Right lobe of liver (tissue), 6 donors: Measurements from ENCODE around the gene MCM3AP. TPM values are rescaled to one million over a fixed set of nuclear protein-coding genes. Genes with fewer than 3 reads are reported as not detected.
A peak's percentile ranks its signal among the peaks of the same experiment; 100 is the strongest.
"Not testable (repeated sequence)": the region's sequence is repeated elsewhere in the genome, so short reads cannot be mapped to it uniquely, and the experiment has no call there.

Experiments
- ATAC-seq, 4 donors: fragments of 200-7000 bp; cut with Tn5 transposase; one replicate each; pipeline ENCODE4 v1.9.1; 2020; ENCODE audit warnings: mild to moderate bottlenecking in 4 of 4, moderate library complexity in 4 of 4
- DNase-seq, 3 donors: peaks; one replicate each; pipeline ENCODE4 v3.0.0-alpha.2; 2020
- H3K27ac ChIP-seq, 3 donors: fragments of 200-600 bp; one replicate each; pipeline ENCODE4 v1.8.0; 2022
- H3K27me3 ChIP-seq, 2 donors: fragments of 200-600 bp; one replicate each; pipeline ENCODE4 v1.8.0; 2022
- H3K36me3 ChIP-seq, 4 donors: fragments of 200-600 bp; sonication (generic) in 1 of 4; one replicate each; pipeline versions ENCODE4 v1.5.1 to v1.8.0; 2017 to 2022; ENCODE audit warnings: control low read depth in 1 of 4
- H3K4me1 ChIP-seq, 4 donors: fragments of 200-600 bp; sonication (generic) in 1 of 4; one replicate each; pipeline versions ENCODE4 v1.5.1 to v1.8.0; 2017 to 2022; ENCODE audit warnings: control low read depth in 1 of 4
- H3K4me3 ChIP-seq, 3 donors: fragments of 200-600 bp; one replicate each; pipeline ENCODE4 v1.8.0; 2022
- H3K9me3 ChIP-seq, 4 donors: fragments of 200-600 bp; sonication (generic) in 1 of 4; one replicate each; pipeline versions ENCODE4 v1.5.1 to v1.8.0; 2017 to 2022; ENCODE audit warnings: control low read depth in 1 of 4
- POLR2A ChIP-seq: fragments of 450-650 bp; IDR thresholded peaks from one replicate; pipeline ENCODE4 v1.6.1; 2017; ENCODE audit warnings: antibody characterized with exemption, mild to moderate bottlenecking
- WGBS: methylation state at CpG from one replicate; pipeline ENCODE4 v1.1.6; 2018; ENCODE audit warnings: low coverage, low lambda C conversion rate; ENCODE audit not compliant: insufficient coverage; ENCODE audit errors: missing lambda C conversion rate; 5-methylcytosine and 5-hydroxymethylcytosine counted together
- intact Hi-C, 2 donors: fragments of 100-400 bp; cut with DNase I; formaldehyde crosslinking; loops; one replicate each; pipeline versions ENCODE4 v1.11.2 to v1.14.1; 2022
- total RNA-seq, 6 experiments: library from RNA; depleted of rRNA in 2 of 6; stranded (reverse); fragments of >200 nt in 2 of 6; fragmentation: NEBNext Ultra II Directional in 3 of 6; extraction: Animal tissue kit (Norgen Biotek cat#: 25700) in 3 of 6; gene quantifications; one replicate each; pipeline versions ENCODE4 v1.1.0 to v1.2.4, GENCODE V29; 2016 to 2023
- TF ChIP-seq, protein P1 (sequence below), 4 donors: fragments of 200-600 bp in 3 of 4; fragments of 450-650 bp in 1 of 4; IDR thresholded peaks; one replicate each; pipeline versions ENCODE4 v1.5.1 to v1.8.0; 2016 to 2022; ENCODE audit warnings: antibody characterized with exemption in 4 of 4, mild to moderate bottlenecking in 2 of 4
- donor health status: DM: no; HTN: yes; CAD: no.
- donor health status: DM: no; HTN: no; CAD: no.
- donor health status: DM: no; HTN: no; CAD: no.
- donor health status: DM: no; HTN: yes; CAD: no.
- donor health status: DM: no; HTN: yes; CAD: no.

Gene MCM3AP
- total RNA-seq, 6 experiments from 2014 or later = 34.4 to 44.6 (median 40.7) TPM

DNA sequence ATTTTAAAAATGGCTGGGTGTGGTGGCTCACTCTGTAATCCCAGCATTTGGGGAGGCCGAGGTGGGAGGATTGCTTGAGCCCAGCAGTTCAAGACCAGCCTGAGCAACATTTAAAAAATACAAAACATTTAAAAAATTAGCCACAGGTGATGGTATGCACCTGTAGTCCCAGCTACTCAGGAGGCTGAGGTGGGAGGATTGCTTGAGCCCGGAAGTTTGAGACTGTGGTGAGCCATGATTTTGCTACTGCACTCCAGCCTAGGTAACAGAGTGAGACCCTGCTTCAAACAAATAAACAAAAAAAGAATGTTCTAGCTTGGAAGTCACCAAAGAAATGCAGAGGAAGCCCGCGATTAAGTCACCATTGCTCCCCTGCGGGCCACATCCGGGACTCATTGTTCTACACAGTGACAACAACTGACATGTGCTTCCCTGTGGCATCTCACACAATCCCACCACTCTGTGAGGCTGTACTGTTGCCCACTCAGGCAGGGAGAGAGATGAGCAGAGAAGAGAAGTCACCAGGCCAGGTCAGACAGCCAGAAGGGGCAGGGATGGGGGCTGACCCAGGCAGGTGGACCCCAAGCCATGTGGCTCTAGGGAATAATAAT is 82.7 kb downstream of the MCM3AP start:
- peak in 3 of 4 donors; percentile 37 to 66 (median 47) for ATAC-seq
- DNase-seq = peak in 2 of 3 donors; percentile 9 to 18
- TF ChIP-seq POLR2A = no peak
- TF ChIP-seq, protein P1, sequence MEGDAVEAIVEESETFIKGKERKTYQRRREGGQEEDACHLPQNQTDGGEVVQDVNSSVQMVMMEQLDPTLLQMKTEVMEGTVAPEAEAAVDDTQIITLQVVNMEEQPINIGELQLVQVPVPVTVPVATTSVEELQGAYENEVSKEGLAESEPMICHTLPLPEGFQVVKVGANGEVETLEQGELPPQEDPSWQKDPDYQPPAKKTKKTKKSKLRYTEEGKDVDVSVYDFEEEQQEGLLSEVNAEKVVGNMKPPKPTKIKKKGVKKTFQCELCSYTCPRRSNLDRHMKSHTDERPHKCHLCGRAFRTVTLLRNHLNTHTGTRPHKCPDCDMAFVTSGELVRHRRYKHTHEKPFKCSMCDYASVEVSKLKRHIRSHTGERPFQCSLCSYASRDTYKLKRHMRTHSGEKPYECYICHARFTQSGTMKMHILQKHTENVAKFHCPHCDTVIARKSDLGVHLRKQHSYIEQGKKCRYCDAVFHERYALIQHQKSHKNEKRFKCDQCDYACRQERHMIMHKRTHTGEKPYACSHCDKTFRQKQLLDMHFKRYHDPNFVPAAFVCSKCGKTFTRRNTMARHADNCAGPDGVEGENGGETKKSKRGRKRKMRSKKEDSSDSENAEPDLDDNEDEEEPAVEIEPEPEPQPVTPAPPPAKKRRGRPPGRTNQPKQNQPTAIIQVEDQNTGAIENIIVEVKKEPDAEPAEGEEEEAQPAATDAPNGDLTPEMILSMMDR (IDR thresholded peaks at IDR 0.05) = no peak
- H3K36me3 ChIP-seq = peaks cover 0 to 78% (median 11%) of the 10 kb centered on the region in 4 donors
- no peak overlapping the region for H3K27ac ChIP-seq
- H3K4me1 ChIP-seq = no peaks in the 10 kb centered on the region
- intact Hi-C loops = no loop called here
- no peaks in the 10 kb centered on the region for H3K9me3 ChIP-seq
- WGBS = 89% methylated on average over 5 of the region's 6 CpGs
- no peak overlapping the region for H3K4me3 ChIP-seq
- H3K27me3 ChIP-seq = no peaks in the 10 kb centered on the region

DNA sequence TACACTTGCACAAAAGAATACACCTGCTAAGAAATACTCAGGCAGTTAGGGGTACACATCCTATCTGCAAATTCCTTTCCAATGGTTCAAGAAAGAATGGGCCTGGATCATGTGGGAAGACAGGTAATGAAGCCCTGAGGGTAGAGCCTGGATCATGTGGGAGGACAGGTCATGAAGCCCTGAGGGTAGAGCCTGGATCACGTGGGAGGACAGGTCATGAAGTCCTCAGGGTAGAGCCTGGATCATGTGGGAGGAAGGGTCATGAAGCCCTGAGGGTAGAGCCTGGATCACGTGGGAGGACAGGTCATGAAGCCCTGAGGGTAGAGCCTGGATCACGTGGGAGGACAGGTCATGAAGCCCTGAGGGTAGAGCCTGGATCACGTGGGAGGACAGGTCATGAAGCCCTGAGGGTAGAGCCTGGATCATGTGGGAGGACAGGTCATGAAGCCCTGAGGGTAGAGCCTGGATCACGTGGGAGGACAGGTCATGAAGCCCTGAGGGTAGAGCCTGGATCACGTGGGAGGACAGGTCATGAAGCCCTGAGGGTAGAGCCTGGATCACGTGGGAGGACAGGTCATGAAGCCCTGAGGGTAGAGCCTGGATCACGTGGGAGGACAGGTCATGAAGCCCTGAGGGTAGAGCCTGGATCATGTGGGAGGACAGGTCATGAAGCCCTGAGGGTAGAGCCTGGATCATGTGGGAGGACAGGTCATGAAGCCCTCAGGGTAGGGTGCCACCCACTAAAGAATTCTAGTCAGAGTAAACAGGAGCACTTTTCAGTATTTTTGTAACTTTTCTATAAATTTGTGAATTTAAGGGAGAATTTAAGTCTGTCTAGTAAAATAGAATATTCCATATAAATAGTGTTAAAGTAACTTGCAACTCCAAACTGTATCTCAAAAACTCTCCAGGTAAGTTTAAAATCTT is 84.3 kb downstream of the MCM3AP start:
- peaks cover 0 to 78% (median 8%) of the 10 kb centered on the region in 4 donors for H3K36me3 ChIP-seq
- DNase-seq (peak; percentile 18 to 33 (median 24)), ATAC-seq (peak in 2 of 4 donors; percentile 31 to 53)

DNA sequence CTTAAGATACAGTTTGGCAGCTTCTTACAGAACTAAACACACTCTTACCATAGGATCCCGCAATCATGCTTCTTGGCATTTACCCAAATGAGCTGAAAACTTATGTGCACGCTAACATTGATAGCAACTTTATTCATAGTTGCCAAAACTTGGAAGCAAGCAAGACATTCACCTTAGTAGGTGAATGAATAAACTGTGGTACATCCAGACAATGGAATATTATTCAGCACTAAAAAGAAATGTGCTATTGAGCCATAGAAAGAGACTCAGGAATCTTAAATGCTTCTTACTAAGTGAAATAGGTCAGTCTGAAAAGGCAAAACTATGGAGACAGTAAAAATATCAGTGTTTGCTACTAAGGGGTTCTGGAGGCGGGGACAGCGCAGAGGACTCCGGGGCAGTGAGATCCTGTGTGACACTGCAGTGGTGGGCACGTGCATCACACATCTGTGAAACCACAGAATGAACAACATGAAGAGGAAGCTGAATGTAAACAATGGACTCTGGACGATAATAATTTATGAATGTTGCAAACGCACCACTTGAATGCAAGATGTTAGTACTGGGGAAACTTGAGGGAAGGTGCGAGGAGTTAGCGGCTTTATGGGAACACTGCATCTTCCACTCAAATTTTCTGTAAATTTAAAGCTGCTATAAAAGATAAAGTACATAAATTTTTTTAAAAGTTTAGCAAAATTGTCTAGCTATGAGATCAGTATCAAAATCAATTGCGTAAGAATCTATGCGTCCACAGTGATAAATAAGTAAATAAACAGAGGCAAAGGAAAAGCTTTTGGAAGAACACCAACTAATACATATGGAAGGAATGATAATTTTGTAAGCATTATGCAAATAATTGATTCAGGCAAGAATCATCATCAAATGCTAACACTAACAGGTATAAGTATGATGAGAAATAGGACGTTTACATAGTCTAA is 85.7 kb downstream of the MCM3AP start:
- 76% methylated on average over 13 of the region's 13 CpGs for WGBS
- ATAC-seq (no peak), DNase-seq (peak in 2 of 3 donors; percentile 4 to 10)
- peaks cover 0 to 78% (median 8%) of the 10 kb centered on the region in 4 donors for H3K36me3 ChIP-seq
- H3K9me3 ChIP-seq = no peaks in the 10 kb centered on the region
- H3K27ac ChIP-seq = no peak overlapping the region
- TF ChIP-seq POLR2A = no peak
- TF ChIP-seq, protein P1 (IDR thresholded peaks at IDR 0.05) = no peak
- intact Hi-C loops = no loop called here
- no peaks in the 10 kb centered on the region for H3K27me3 ChIP-seq
- H3K4me3 ChIP-seq = no peak overlapping the region
- no peaks in the 10 kb centered on the region for H3K4me1 ChIP-seq

More for the DNA sequence above, 84.3 kb downstream of the MCM3AP start:
- H3K27me3 ChIP-seq, intact Hi-C loops, H3K9me3 ChIP-seq, H3K4me3 ChIP-seq, H3K4me1 ChIP-seq: not testable (repeated sequence)
- peak overlapping the region in 1 of 3 donors; percentile 7 for H3K27ac ChIP-seq
- WGBS = 36% methylated on average over 3 of the region's 8 CpGs

DNA sequence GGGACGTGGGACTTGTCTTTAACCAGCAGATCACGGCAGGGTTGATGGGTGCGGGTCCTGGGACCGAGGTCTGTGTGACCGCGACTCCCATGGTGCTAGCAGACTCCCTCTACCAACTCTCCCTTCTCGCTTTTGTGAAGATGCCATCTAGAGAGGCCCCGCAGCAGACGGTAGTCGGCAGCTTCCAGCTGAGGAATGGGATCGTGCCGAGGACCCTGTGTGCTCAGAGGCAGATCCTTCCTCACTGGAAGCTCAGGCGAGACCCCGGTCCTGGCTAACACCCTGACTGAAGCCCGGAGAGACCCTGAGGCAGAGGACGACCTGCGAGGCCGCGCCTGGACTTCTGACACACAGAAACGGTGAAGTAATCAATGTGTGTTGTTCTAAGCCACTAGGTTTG is 88.7 kb downstream of the MCM3AP start:
- Histone ChIP-seq H3K4me1 (no peaks in the 10 kb centered on the region), H3K27ac (no peak overlapping the region), H3K36me3 (peaks cover 0 to 80% (median 11%) of the 10 kb centered on the region in 4 donors), H3K27me3 (no peaks in the 10 kb centered on the region), H3K4me3 (no peak overlapping the region), H3K9me3 (no peaks in the 10 kb centered on the region)
- TF ChIP-seq POLR2A = no peak
- TF ChIP-seq, protein P1 (IDR thresholded peaks at IDR 0.05) = no peak
- DNase-seq = peak in 1 of 3 donors; percentile 35
- 80% methylated on average over 18 of the region's 20 CpGs for WGBS
- intact Hi-C loops = no loop called here
- no peak for ATAC-seq
